ENCODE measurements around the gene MYCN.

MYCN gene

GRCh38 chr2:15931319-15931890 is 8.9 kb upstream of the MYCN start:
- DNase-seq (ENCODE audit: low read depth), result no peak

- no peak for DNase-seq (ENCODE audit: low read depth)
Observed at GRCh38 chr2:15931950-15932349, 8.4 kb upstream of the MYCN start.

GRCh38 chr2:15932394-15933183 is 7.8 kb upstream of the MYCN start:
- no peak for DNase-seq (ENCODE audit: low read depth)

GRCh38 chr2:15933184-15933845 is 7.0 kb upstream of the MYCN start:
- DNase-seq (ENCODE audit: low read depth), result no peak

- no peak for DNase-seq (ENCODE audit: low read depth)
Observed at GRCh38 chr2:15934291-15934945, 5.9 kb upstream of the MYCN start.

- DNase-seq (ENCODE audit: low read depth), result no peak
Observed at GRCh38 chr2:15935189-15935588, 5.2 kb upstream of the MYCN start.

- no peak for DNase-seq (ENCODE audit: low read depth)
Observed at GRCh38 chr2:15935675-15936074, 4.7 kb upstream of the MYCN start.

GRCh38 chr2:15936277-15937104 is 3.9 kb upstream of the MYCN start:
- no peak for DNase-seq (ENCODE audit: low read depth)

- DNase-seq (ENCODE audit: low read depth), result no peak
Observed at GRCh38 chr2:15937105-15937881, 3.1 kb upstream of the MYCN start.

- DNase-seq (ENCODE audit: low read depth), result no peak
Observed at GRCh38 chr2:15937882-15938802, 2.2 kb upstream of the MYCN start.

GRCh38 chr2:15938803-15939555 is 1.4 kb upstream of the MYCN start:
- no peak for DNase-seq (ENCODE audit: low read depth)

- no peak for DNase-seq (ENCODE audit: low read depth)
Observed at GRCh38 chr2:15939556-15939853, 845 bp upstream of the MYCN start.

- no peak for DNase-seq (ENCODE audit: low read depth)
Observed at GRCh38 chr2:15940661-15941480, 521 bp downstream of the MYCN start.

GRCh38 chr2:15941481-15941850 is 1.1 kb downstream of the MYCN start:
- no peak for DNase-seq (ENCODE audit: low read depth)

- no peak for DNase-seq (ENCODE audit: low read depth)
Observed at GRCh38 chr2:15941871-15942710, 1.7 kb downstream of the MYCN start.

- DNase-seq (ENCODE audit: low read depth), result no peak
Observed at GRCh38 chr2:15942711-15943345, 2.5 kb downstream of the MYCN start.
